Neural progenitor cell (in vitro differentiated cells): ENCODE data around the gene MAP2K1.

ENCODE experiments used
- EZH2 ChIP-seq: fragments of 200-600 bp; sonication (generic); IDR thresholded peaks from 2 replicates; pipeline ENCODE4 v1.6.1; 2017; ENCODE audit warnings: antibody characterized with exemption, mild to moderate bottlenecking, moderate library complexity
- TF ChIP-seq, protein P1 (sequence below): fragments of 200-600 bp; sonication (generic); IDR thresholded peaks from 2 replicates; pipeline ENCODE4 v1.5.1; 2017; ENCODE audit warnings: antibody characterized with exemption, mild to moderate bottlenecking

DNA sequence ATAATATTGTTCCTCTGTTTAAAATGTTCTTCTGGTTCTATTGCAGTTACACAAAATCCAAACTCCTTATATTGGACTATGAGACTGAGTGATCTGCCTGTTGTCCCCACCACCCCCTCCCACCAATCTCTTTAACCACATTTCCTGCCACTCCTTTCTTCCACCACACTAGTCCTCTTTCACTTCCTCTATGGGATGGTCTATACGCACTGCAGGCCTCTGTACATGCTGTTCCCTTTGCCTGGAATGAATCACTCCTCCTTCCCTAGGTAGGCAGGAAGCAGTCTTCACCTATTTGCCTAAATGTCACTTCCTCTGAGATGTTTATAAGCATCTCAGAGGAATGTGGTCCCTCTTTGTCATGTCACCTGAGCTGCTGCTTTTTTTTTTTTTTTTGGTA, 4.0 kb downstream of the MAP2K1 start:
- TF ChIP-seq, protein P1, sequence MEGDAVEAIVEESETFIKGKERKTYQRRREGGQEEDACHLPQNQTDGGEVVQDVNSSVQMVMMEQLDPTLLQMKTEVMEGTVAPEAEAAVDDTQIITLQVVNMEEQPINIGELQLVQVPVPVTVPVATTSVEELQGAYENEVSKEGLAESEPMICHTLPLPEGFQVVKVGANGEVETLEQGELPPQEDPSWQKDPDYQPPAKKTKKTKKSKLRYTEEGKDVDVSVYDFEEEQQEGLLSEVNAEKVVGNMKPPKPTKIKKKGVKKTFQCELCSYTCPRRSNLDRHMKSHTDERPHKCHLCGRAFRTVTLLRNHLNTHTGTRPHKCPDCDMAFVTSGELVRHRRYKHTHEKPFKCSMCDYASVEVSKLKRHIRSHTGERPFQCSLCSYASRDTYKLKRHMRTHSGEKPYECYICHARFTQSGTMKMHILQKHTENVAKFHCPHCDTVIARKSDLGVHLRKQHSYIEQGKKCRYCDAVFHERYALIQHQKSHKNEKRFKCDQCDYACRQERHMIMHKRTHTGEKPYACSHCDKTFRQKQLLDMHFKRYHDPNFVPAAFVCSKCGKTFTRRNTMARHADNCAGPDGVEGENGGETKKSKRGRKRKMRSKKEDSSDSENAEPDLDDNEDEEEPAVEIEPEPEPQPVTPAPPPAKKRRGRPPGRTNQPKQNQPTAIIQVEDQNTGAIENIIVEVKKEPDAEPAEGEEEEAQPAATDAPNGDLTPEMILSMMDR: no peak
- TF ChIP-seq EZH2: no peak
